Sigmoid colon (tissue), 7 donors: Measurements from ENCODE around the gene TEX51. TPM values are rescaled to one million over a fixed set of nuclear protein-coding genes. Genes with fewer than 3 reads are reported as not detected.

Source experiments
- DNase-seq: peaks from one replicate; pipeline ENCODE4 v3.0.0-alpha.2; 2019
- H3K27ac ChIP-seq, 4 donors: fragments of 200-600 bp; sonication (generic); one replicate each; pipeline ENCODE4 v1.5.1; 2016 to 2019; ENCODE audit warnings: mild to moderate bottlenecking in 1 of 4
- H3K27me3 ChIP-seq, 3 donors: fragments of 200-600 bp; sonication (generic); one replicate each; pipeline ENCODE4 v1.5.1; 2019; ENCODE audit warnings: mild to moderate bottlenecking in 1 of 3
- H3K36me3 ChIP-seq, 4 donors: fragments of 200-600 bp; sonication (generic); one replicate each; pipeline ENCODE4 v1.5.1; 2016 to 2019
- H3K4me1 ChIP-seq, 4 donors: fragments of 200-600 bp; sonication (generic); one replicate each; pipeline ENCODE4 v1.5.1; 2017 to 2019
- H3K4me3 ChIP-seq, 4 donors: fragments of 200-600 bp; sonication (generic); one replicate each; pipeline ENCODE4 v1.5.1; 2017 to 2019; ENCODE audit warnings: mild to moderate bottlenecking in 2 of 4, moderate library complexity in 1 of 4
- H3K9me3 ChIP-seq, 4 donors: fragments of 200-600 bp in 3 of 4; sonication (generic) in 3 of 4; one replicate each; pipeline versions ENCODE4 v1.5.1 to v1.6.1; 2013 to 2019
- EP300 ChIP-seq, 4 donors: sonication (generic); formaldehyde crosslinking; IDR thresholded peaks; one replicate each; pipeline ENCODE4 v1.6.1; 2017; ENCODE audit warnings: antibody characterized with exemption in 4 of 4
- POLR2A ChIP-seq, 2 donors: fragments of 450-650 bp; IDR thresholded peaks; one replicate each; pipeline ENCODE4 v1.6.1; 2016; ENCODE audit warnings: antibody characterized with exemption in 2 of 2, mild to moderate bottlenecking in 2 of 2, moderate library complexity in 2 of 2
- POLR2AphosphoS5 ChIP-seq, 4 donors: sonication (generic); formaldehyde crosslinking; IDR thresholded peaks; one replicate each; pipeline ENCODE4 v1.6.1; 2017; ENCODE audit warnings: antibody characterized with exemption in 4 of 4
- WGBS, 2 donors: extraction: QIAGEN DNeasy Blood & Tissue Kit; methylation state at CpG; one replicate each; pipeline ENCODE4 v1.1.7; 2013; 5-methylcytosine and 5-hydroxymethylcytosine counted together
- intact Hi-C: fragments of 100-400 bp; cut with DNase I; formaldehyde crosslinking; loops from one replicate; pipeline ENCODE4 v1.15.1; 2023
- polyA plus RNA-seq, 3 donors: library from polyadenylated mRNA; stranded (reverse); fragments of 200-250 nt; gene quantifications; one replicate each; pipeline ENCODE4 v1.2.3, GENCODE V29; 2013
- total RNA-seq, 4 donors: library from RNA; depleted of rRNA; stranded (reverse); fragments of >200 nt; gene quantifications; one replicate each; pipeline ENCODE4 v1.1.0, GENCODE V29; 2016
- TF ChIP-seq, protein P1 (sequence below), 4 experiments: fragments of 450-650 bp in 3 of 4; fragments of 200-600 bp in 1 of 4; IDR thresholded peaks; one replicate each; pipeline ENCODE4 v1.5.1; 2016 to 2019; ENCODE audit warnings: antibody characterized with exemption in 4 of 4, mild to moderate bottlenecking in 3 of 4, moderate library complexity in 2 of 4
- donor health status: healthy with polysubstance abuse.
- donor health status: Bipolar disorder and iron deficiency.
- donor health status: healthy.

Gene TEX51
- total and polyA plus RNA-seq, 7 donors, result 1.2 TPM; not detected in 6

DNA sequence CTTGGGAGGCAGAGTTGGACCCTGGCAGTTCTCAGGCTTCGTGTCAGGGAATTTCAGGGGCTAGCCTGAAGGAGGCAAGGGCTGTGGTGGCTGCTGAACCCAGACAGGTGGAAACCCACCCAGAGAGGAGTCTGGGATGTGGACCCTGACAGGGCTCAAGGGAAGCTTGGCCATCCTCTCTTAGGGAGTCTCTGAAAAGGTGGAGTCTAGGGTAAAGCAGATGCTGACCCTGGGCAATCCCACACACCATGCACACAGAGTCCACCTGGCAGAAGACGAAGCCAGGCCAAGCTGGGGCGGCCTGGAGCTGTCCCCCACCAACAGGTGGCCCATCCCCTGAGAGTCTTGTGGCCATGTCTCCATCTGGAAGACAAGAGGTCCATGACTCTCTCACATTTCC, 41.2 kb upstream of the TEX51 start:
- Histone ChIP-seq H3K9me3 (no peaks in the 10 kb centered on the region), H3K27ac (no peak overlapping the region), H3K4me1 (no peaks in the 10 kb centered on the region), H3K27me3 (no peaks in the 10 kb centered on the region), H3K36me3 (no peaks in the 10 kb centered on the region), H3K4me3 (no peak overlapping the region)
- no peak for DNase-seq
- intact Hi-C loops, result no loop called here
- WGBS, 2 donors, result 77 to 84% methylated on average over 3 of the region's 3 CpGs
- TF ChIP-seq POLR2AphosphoS5 (IDR thresholded peaks at IDR 0.05), result no peak
- TF ChIP-seq, protein P1, sequence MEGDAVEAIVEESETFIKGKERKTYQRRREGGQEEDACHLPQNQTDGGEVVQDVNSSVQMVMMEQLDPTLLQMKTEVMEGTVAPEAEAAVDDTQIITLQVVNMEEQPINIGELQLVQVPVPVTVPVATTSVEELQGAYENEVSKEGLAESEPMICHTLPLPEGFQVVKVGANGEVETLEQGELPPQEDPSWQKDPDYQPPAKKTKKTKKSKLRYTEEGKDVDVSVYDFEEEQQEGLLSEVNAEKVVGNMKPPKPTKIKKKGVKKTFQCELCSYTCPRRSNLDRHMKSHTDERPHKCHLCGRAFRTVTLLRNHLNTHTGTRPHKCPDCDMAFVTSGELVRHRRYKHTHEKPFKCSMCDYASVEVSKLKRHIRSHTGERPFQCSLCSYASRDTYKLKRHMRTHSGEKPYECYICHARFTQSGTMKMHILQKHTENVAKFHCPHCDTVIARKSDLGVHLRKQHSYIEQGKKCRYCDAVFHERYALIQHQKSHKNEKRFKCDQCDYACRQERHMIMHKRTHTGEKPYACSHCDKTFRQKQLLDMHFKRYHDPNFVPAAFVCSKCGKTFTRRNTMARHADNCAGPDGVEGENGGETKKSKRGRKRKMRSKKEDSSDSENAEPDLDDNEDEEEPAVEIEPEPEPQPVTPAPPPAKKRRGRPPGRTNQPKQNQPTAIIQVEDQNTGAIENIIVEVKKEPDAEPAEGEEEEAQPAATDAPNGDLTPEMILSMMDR (IDR thresholded peaks at IDR 0.05), result no peak

DNA sequence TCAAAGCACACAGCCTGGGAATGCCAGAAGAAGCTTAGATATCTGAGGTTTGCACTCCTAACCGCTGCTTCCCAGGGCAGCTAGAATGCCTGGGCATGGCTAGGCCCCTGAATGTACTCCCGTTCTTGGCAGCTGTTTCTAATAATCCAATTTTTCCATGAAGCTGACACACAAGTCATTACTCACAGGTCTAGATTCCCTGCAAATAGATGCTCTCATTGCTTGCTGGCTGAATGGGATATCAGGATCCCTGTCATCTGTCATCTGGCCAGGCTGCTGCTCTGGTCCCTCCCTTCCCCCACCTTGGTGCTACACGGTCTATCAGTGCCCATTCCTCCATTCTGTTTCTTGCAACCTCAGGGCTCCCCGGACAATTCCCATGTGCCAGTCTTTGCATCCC, 40.7 kb upstream of the TEX51 start:
- Histone ChIP-seq H3K4me1 (no peaks in the 10 kb centered on the region), H3K27me3 (no peaks in the 10 kb centered on the region), H3K9me3 (no peaks in the 10 kb centered on the region), H3K27ac (no peak overlapping the region), H3K4me3 (no peak overlapping the region), H3K36me3 (no peaks in the 10 kb centered on the region)
- no peak for DNase-seq
- no peak for TF ChIP-seq EP300 (IDR thresholded peaks at IDR 0.05)
- no peak for TF ChIP-seq POLR2AphosphoS5 (IDR thresholded peaks at IDR 0.05)
- TF ChIP-seq, protein P1 (IDR thresholded peaks at IDR 0.05), result no peak
- TF ChIP-seq POLR2A (IDR thresholded peaks at IDR 0.05), result no peak
- intact Hi-C loops, result no loop called here
- 74 to 86% methylated on average over 4 of the region's 4 CpGs for WGBS, 2 donors

GRCh38 chr2:126858436-126858835, 40.3 kb upstream of the TEX51 start:
- DNase-seq, result no peak
- Histone ChIP-seq H3K9me3 (no peaks in the 10 kb centered on the region), H3K27me3 (no peaks in the 10 kb centered on the region), H3K4me3 (no peak overlapping the region), H3K4me1 (no peaks in the 10 kb centered on the region), H3K36me3 (no peaks in the 10 kb centered on the region), H3K27ac (no peak overlapping the region)
- 37 to 66% methylated on average over 3 of the region's 3 CpGs for WGBS, 2 donors
- intact Hi-C loops, result no loop called here
- TF ChIP-seq POLR2A (IDR thresholded peaks at IDR 0.05) (no peak), EP300 (IDR thresholded peaks at IDR 0.05) (no peak), POLR2AphosphoS5 (IDR thresholded peaks at IDR 0.05) (no peak)
- TF ChIP-seq, protein P1 (IDR thresholded peaks at IDR 0.05), result no peak

DNA sequence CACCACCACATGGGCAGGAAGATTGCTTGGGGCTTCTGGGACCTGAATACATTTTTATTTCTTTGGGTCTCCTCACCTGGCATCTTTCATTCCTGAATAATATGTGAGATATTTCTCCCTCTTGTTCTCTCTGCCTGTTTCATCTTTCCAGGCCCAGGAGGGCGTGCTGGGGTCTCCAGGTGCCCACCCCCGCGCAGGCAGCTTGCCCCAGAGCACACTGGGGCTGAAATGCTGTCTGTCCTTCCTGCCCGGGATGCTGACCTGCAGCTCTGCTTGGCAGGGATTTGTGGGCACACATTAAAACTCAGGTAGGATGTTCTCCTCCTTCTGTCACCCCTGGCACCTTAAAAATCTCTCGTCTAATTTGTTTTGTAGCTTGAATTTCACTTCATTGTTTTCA, 39.7 kb upstream of the TEX51 start:
- Histone ChIP-seq H3K27ac (no peak overlapping the region), H3K27me3 (no peaks in the 10 kb centered on the region), H3K9me3 (no peaks in the 10 kb centered on the region), H3K36me3 (no peaks in the 10 kb centered on the region), H3K4me3 (no peak overlapping the region), H3K4me1 (no peaks in the 10 kb centered on the region)
- TF ChIP-seq POLR2AphosphoS5 (IDR thresholded peaks at IDR 0.05) (no peak), EP300 (IDR thresholded peaks at IDR 0.05) (no peak), POLR2A (IDR thresholded peaks at IDR 0.05) (no peak)
- 50 to 78% methylated on average over 5 of the region's 5 CpGs for WGBS, 2 donors
- intact Hi-C loops, result no loop called here
- DNase-seq, result no peak

DNA sequence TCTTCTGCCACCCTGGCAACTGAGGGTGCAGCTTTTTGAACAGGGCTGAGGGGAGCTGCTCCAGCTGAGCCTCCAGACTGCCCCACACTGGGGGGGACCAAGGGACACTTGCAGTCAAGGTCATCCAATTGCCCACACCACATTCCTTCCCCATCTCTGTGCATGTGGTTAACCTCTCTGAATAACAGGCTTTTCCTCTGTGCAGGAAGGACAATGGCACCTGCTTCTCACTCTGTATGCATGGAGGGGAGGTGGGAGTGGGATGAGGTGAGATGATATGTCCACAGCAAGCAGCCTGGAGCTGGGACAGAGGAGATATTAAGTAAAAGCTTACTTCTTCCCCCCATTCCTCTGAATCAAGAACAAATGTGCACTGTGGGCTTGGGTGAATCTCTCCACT, 39.1 kb upstream of the TEX51 start:
- intact Hi-C loops, result no loop called here
- DNase-seq, result no peak

More for the DNA sequence above, 39.1 kb upstream of the TEX51 start:
- H3K4me3 ChIP-seq, result no peak overlapping the region
- no peaks in the 10 kb centered on the region for H3K9me3 ChIP-seq
- H3K27me3 ChIP-seq, result no peaks in the 10 kb centered on the region
- no peaks in the 10 kb centered on the region for H3K36me3 ChIP-seq
- H3K27ac ChIP-seq, result no peak overlapping the region
- H3K4me1 ChIP-seq, result no peaks in the 10 kb centered on the region
- TF ChIP-seq EP300 (IDR thresholded peaks at IDR 0.05), result no peak
- no peak for TF ChIP-seq POLR2AphosphoS5 (IDR thresholded peaks at IDR 0.05)
- TF ChIP-seq POLR2A (IDR thresholded peaks at IDR 0.05), result no peak
- TF ChIP-seq, protein P1 (IDR thresholded peaks at IDR 0.05), result no peak
